Measurements from ENCODE around the gene DMAC2L.
A peak's percentile ranks its signal among the peaks of the same experiment; 100 is the strongest.

Gene DMAC2L

GRCh38 chr14:50331596-50331995 is 19.5 kb downstream of the DMAC2L start:
- no peak for DNase-seq (ENCODE audit: low spot score)

DNA sequence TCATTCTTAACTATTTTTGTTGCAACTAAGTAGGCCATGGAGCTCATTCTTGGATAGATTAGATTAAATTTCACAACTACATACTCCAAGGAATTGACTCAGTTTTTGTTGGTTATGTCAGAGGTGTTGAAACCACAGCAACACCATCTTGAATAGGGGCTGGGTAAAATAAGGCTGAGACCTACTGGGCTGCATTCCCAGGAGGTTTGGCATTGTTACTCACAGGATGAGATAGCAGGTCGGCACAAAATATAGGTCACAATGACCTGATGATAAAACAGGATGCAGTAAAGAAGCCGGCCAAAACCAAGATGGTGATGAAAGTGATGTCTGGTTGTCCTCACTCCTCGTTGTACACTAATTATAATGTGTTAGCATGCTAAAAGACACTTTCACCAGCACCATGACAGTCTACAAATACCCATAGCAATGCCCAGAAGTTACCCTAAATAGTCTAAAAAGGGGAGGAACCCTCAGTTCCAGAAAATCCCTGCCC is 20.9 kb downstream of the DMAC2L start:
- DNase-seq (ENCODE audit: low spot score): no peak

- no peak for DNase-seq (ENCODE audit: low spot score)
Measured at GRCh38 chr14:50334211-50334610, 22.1 kb downstream of the DMAC2L start.

DNA sequence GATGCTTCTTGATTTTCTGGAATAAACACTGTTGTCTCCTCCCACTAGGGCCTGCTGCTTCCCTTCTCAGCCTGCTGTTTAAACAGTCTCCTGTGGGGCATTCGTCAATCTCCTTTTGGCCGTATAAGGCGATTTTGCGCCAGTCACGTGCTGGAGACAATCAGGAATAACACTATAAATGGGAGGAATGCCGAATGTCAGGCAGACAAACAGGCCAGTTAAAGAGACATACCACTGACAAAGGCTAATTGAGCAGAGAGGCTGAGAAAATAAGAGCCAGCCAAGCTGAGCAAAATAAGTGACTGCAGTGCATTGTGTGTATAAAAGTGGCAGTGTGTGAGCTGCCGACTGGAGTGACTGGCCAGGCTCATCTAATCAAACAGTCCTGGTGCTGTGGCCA is 23.3 kb downstream of the DMAC2L start:
- no peak for DNase-seq (ENCODE audit: low spot score)

DNA sequence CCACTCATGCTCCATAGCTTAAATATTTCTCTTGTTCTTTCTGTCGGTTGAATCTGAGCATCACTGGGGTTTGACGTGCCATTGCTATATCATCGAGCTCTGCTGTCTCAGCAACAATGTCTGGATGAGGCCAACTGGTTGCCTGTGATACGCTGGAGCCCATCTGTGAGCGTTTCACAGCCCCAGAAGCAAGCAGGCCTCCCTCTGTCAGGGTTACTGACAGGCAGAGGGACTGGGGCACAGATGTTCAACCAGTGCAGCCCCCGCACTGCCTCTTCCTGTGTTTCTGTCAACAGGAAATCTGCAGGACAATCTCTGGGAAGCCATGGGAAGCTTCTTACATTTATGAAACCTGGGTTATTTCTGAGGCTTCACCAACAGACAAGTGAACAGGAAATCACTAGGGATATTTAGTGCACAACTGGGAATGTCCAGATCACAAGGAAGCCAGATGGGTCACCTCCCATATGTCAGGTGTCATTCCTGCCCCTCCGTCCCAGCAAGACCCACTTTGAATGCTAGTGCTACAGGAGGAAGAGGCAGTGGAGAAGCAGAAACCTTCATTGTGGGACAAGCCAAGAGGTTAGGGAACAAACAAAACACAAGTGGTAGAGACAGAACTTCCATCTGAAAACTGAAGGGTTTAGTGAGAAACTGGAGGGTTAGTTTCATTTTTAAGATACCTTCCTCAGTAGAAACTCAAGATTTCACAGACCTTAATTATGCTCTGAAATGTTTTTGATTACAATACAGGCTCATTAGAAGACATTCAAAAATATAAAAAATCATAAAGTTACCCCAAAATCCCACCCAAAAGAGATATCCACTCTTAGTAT is 24.1 kb downstream of the DMAC2L start:
- no peak for DNase-seq (ENCODE audit: low spot score)

DNA sequence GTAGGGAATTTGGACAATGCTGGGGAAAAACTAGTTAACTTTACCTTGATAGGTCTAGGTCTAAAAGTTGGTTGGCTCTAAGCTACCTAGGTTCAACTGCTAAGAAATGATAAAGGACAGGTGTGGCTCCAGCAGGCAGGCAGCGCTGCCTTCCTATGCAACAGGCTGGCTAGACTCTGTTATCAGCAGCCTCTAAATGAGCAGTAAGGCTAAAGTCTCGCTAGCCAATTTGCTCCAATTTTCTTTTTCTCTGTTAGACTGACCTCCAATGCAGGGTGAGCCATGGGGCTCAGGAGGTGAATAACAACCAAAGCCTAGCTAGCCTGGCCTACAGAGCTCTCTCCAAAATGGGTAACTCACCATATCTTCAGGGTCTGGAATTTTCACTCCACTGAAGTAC is 26.5 kb downstream of the DMAC2L start:
- no peak for DNase-seq (ENCODE audit: low spot score)

DNA sequence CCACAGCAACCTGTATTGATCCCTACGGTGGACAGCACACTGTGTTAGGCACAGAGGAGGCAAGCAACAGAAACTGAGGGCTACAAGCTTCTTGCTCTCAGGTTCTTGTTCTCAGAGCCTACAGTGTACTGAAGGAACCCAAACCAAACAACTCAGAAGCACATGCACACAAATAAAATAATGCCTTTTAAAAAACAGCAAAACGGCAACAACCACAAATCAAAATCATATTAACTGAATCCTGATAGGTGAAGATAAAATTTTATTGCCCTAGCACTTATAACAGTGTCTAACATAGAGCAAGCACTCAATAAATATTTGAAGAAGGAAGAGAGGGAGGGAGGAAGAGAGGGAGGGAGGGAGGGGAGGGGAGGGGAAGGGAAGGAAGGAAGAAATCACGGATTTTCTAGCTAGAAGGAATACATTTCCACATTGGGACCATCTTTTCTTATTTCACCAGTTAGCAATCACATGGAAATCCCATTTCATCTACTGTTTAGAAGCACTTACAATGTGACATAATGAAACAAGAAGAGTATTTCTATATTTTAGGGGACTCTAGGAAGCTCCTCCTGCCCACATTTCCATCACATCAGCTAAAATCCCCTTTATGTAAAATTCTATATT is 27.2 kb downstream of the DMAC2L start:
- DNase-seq (ENCODE audit: low spot score): no peak

GRCh38 chr14:50340045-50340444 is 27.9 kb downstream of the DMAC2L start:
- no peak for DNase-seq (ENCODE audit: low spot score)

DNA sequence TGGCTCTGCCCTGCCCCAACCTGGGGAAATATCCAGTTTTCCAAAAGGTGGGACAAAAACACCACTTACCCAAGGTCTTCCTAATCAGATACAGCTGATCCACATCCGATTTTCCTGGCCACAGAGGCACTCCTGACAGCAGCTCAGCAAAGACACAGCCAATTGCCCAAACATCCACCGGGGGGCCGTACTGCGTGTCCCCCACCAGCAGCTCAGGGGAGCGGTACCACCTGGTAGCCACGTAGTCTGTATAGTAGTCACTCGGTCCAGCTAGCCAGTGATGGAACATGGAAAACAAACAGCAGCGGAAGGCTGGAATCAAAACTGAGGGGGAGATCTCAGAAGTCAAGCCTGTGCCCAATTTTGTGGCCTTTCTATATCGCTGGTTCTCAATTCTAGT is 28.8 kb downstream of the DMAC2L start:
- DNase-seq (ENCODE audit: low spot score): no peak

DNA sequence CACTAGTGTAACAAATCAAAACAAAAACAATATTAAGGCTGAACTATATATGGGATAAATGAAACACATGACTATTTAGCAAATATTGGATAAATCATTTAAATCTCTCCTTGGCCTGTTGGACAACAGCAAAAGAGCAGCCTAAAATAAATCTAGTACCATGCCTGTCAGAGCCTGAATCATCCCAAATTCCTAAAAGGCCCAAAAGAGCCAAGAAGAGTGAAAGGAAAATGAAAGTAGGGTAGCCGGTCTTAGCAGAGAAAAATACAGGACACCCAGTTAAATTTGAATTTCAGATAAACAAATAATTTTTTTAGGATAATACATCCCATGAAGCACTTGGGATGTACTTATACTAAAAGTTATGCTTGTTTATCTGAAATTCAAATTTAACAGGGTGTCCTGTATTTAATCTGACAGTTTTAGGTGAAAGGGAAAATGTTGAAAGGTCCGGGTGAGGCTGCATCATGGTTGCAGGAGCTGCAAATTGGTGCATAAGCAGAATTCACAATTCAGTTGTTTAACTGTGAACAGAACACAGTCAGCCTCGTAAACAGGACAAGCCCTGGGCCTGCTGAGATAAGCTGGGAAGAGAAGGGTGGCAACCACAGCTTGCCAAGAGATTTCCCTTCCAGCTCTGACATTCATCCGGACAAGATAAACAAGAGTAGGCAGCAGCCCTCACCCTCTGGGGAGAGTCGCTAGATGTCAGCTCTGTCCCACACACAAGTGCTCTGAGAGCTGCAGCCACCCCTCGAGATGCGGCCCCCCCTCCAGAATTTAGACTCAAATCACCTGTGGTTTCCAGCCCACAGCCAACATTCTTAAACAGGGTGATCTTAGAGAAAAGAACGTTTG is 30.3 kb downstream of the DMAC2L start:
- peak; percentile 35 for DNase-seq (ENCODE audit: low spot score)

DNA sequence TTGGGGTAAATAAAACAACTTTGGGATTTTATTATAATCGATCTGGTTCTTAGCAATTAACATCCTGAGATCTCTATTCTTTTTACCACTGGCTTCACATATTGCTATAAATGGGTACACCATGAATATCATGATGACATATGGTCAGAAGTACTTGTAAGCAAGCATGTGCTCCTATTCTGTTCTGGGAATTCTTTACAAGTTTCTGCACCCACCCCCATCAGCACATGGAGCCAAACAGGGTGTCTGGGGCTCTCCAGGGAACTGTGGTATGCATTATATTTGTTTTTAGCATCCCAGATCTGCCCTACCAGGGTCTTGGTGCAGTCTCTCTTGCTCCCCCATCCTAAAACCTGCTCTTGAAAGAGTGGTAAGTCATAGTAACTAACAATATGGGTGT is 31.3 kb downstream of the DMAC2L start:
- DNase-seq (ENCODE audit: low spot score): no peak

DNA sequence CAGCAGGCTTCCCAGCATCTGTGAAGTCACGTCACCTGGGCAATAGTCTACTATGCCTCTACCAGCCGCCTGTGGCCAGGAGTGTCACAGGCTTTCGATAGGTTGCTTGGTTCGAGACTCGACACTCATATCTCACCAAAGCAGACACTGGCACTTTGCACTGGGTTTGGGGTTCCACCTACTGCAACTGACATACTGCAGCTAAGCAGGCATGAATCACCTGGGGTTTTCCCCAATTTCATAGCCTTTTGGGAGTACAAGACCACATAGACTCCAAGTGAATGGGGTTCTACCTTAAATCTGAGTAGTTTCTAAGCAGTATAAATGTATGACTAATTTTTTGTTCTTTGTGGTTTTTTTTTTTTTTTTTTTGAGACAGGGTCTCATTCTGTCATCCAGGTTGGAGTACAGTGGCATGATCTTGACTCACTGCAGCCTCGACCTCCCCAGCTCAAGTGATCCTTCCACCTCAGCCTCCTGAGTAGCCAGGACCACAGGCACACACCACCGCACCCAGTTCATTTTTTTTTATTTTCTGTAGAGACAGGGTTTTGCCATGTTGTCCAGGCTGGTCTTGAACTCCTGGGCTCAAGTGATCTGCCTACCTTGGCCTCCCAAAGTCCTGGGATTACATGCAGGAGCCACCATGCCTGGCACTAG is 32.1 kb downstream of the DMAC2L start:
- DNase-seq (ENCODE audit: low spot score): peak; percentile 72

DNA sequence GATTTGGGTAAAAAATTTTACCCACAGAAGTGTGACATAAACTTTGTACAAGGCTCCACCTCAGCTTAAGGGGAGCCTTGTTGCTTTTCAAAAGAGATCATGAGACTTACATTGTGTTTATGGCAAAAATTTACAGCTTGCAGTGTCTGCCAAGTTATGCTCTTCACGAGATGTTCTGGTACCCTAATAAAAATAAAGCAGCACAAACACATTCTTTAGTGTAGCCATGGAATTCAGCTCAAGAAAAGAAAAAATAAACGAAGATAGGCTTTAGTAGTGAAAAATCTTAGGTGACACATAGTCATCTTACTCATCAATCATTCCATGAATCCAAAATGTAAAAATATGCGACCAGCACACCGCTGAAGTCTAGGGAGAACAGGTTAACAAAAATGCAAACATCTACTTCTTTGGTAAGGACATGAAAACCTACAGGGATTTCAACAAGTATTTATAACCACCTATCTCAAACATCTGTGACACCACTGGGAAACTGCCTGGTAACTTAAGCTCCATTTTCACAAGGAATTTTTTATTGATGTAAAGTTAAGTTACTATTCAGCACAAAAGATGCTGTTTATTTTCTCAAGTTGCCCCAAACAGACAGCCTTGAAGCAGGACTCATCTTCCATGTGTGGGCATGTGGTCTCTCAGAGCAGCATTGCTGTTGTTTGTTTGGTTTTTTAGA is 32.9 kb downstream of the DMAC2L start:
- no peak for DNase-seq (ENCODE audit: low spot score)

GRCh38 chr14:50345846-50346422 is 33.8 kb downstream of the DMAC2L start:
- no peak for DNase-seq (ENCODE audit: low spot score)

DNA sequence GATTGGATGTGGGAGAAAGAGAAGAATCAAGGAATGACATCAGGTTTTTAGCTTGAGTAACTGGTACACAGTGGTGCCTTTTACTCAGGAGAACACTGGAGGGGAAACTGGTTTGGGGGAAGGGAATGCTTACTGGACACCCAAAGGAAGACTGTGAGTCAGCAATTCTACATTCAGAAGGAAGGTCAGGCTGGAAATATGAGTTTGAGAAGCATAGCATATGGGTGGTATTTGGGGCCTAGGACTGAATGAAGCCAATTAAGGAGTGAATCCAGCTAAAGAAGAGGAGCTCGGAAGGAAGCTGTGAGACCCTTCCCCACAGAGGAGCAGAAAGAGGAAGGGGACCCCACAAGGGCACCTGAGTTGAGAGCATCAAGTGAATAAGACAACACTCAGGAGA is 35.4 kb downstream of the DMAC2L start:
- DNase-seq (ENCODE audit: low spot score): no peak

DNA sequence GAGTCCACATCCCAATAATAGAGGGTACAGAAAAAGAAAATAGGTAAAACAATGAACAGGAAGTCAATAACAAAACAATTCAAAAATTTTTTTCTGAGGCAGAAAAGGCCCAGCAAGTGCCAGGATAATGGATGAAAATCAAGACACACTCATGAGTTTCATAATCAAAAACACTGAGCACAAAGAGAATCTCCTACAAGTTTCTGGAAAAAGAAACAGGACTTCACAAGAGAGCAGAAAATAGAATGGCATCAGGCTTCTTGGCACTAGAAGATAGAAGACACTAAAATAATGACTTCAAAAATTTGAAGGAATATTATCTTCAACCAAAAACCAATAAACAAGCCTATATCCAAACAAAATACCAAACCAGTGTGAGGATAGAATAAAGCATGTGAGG is 36.8 kb downstream of the DMAC2L start:
- DNase-seq (ENCODE audit: low spot score): no peak

DNA sequence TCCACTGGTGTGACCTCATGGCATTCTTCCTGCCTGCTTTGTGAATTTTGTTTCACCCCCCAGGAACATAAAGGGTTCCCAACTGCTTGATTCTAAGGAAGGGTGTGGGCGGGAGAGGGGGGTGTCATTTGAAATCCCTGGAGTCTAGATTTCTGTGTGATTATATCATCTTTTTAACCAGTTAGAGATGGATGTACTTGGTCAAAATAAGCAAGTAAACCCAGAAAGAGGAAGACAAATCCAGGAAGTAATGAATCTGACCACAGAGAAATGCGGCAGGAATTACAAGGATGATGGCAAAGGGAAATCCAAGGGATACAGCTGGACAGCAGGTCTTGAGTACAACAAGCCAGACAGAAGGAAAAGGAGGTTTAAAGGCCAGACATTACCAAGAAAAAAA is 38.9 kb downstream of the DMAC2L start:
- no peak for DNase-seq (ENCODE audit: low spot score)

GRCh38 chr14:50352584-50352983 is 40.5 kb downstream of the DMAC2L start:
- no peak for DNase-seq (ENCODE audit: low spot score)

GRCh38 chr14:50353126-50353525 is 41.0 kb downstream of the DMAC2L start:
- DNase-seq (ENCODE audit: low spot score): no peak

- no peak for DNase-seq (ENCODE audit: low spot score)
Measured at GRCh38 chr14:50354527-50354926, 42.4 kb downstream of the DMAC2L start.

DNA sequence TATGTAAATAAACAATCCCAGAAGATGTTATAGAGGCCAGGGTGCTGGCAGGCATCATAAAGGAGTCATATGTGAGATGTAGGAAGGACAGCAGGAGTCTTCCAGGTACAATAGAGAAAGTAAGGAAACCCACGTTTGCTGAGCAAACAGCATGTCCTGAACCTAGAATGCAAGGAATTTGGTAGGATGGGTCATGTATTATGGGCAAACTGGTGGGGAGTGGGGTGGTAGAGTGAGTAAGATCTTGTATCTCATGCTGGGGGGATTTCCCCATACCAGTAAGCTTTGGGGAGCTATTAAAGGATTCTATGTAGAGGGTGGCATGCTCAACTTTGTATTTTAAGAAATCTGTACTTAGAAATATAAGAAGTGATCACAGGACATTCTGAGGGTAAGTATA is 43.6 kb downstream of the DMAC2L start:
- DNase-seq (ENCODE audit: low spot score): no peak

All from CD4-positive, alpha-beta T cell treated with Interleukin-2 at 100 ng/mL for 4 hours (primary cell).